ENCODE measurements around the gene SPART.
"Not testable (repeated sequence)": the region's sequence is repeated elsewhere in the genome, so short reads cannot be mapped to it uniquely, and the experiment has no call there.

The SPART gene

DNA sequence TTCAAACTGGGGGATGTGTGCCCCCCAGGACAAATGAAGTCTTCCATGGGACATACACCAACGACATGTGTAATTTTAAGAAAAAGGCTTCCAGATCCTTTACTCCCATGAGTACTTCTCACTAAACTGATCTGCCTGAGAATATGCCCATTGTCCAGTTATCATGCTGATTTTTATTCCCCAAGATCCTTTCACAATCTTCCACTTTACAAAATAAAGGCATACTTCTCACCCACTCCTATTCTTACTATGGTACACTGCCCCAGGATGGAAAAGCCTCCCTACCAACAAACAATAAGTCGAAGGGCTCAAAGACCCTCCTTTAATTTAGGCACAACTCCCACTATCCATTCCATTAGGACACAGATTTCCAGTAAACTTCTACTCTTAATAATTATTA, 3.5 kb downstream of the SPART start:
- Histone ChIP-seq H3K27ac (no peak overlapping the region), H3K36me3 (no peaks in the 10 kb centered on the region), H3K4me3 (ENCODE audit: low read depth, low read length) (no peak overlapping the region), H3K9me3 (ENCODE audit: severe bottlenecking) (peaks cover 6% of the 10 kb centered on the region), H3K27me3 (ENCODE audit: insufficient read depth, low read depth, severe bottlenecking) (no peaks in the 10 kb centered on the region)
- no peak for DNase-seq
- TF ChIP-seq, protein P1, sequence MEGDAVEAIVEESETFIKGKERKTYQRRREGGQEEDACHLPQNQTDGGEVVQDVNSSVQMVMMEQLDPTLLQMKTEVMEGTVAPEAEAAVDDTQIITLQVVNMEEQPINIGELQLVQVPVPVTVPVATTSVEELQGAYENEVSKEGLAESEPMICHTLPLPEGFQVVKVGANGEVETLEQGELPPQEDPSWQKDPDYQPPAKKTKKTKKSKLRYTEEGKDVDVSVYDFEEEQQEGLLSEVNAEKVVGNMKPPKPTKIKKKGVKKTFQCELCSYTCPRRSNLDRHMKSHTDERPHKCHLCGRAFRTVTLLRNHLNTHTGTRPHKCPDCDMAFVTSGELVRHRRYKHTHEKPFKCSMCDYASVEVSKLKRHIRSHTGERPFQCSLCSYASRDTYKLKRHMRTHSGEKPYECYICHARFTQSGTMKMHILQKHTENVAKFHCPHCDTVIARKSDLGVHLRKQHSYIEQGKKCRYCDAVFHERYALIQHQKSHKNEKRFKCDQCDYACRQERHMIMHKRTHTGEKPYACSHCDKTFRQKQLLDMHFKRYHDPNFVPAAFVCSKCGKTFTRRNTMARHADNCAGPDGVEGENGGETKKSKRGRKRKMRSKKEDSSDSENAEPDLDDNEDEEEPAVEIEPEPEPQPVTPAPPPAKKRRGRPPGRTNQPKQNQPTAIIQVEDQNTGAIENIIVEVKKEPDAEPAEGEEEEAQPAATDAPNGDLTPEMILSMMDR (IDR thresholded peaks at IDR 0.05; ENCODE audit: low read depth, low read length): no peak

DNA sequence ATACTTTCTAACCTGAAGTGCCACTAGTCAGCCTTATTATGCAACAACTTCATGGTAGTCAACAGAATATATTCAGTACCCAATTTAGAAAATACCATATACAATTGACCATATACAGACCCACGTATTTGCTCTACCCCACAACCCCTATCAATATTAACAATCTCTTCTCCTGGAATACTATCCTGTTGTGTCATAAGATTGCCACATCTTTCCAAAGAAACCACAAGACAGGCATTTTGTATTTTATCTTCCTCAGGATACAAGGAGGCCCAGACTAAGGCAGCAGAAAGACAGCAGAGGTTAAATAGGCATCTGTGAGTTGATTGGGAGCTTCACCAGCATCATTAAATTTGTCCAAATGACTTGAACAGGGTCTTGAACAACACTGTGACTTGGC, 4.5 kb downstream of the SPART start:
- Histone ChIP-seq H3K9me3 (ENCODE audit: severe bottlenecking) (peaks cover 6% of the 10 kb centered on the region), H3K4me3 (ENCODE audit: low read depth, low read length) (no peak overlapping the region), H3K27me3 (ENCODE audit: insufficient read depth, low read depth, severe bottlenecking) (no peaks in the 10 kb centered on the region), H3K36me3 (no peaks in the 10 kb centered on the region), H3K27ac (no peak overlapping the region)
- DNase-seq: no peak
- TF ChIP-seq, protein P1 (IDR thresholded peaks at IDR 0.05; ENCODE audit: low read depth, low read length): no peak

DNA sequence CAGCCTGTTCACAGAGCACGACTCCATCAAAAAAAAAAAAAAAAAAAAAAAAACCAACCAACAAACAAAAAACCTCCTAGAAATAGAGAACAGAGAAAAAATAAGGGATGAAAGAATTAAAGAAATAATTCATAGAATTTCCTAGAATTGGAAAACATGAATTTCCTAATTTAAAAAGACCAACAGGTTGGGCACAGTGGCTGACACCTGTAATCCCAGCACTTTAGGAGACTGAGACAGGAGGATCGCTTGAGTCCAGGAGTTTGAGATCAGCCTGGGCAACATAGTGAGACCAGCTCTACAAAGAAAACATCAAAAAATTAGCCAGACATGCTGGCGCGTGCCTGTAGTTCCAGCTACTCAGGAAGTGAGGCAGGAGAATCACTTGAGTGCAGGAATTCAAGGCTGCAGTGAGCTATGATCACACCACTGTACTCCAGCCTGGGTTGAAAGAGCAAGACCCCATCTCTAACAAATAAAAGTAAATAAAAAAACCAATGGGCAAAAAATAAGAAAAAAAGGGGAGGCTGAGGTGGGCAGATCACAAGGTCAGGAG, 6.5 kb downstream of the SPART start:
- no peaks in the 10 kb centered on the region for H3K36me3 ChIP-seq

DNA sequence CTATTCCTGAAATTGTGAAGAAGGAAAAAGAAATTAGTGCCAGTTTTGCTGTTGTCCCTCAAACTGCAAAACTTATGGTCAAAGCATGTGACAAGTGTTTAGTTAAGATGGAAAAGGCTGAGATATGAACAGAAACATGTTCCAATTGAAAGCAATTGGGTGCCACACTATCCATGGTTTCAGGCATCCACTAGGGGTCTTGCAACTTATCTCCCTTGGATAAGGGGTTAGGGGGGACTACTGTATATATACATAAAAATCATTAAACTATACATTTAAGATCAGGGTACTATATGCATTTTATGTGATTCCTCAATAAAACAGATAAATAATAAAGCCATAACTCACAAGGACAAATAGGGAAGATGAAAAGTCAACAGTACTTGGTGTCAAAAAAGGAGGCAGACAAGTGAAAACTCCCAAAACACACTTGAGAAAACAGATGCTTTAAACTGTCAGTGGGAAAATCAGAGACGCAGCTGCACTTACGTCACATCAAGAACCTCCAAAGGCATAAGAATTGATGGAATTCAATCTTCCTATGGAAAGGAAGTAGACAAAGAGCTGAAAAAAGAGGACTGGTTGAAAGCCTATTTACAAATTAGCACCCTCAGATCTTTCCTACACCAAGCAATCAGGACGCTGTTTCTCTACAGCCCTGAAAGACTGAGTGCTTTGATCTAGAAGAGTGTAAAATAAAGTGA, 8.1 kb downstream of the SPART start:
- no peak overlapping the region for H3K4me3 ChIP-seq (ENCODE audit: low read depth, low read length)
- H3K36me3 ChIP-seq: no peaks in the 10 kb centered on the region
- no peaks in the 10 kb centered on the region for H3K9me3 ChIP-seq (ENCODE audit: severe bottlenecking)
- no peaks in the 10 kb centered on the region for H3K27me3 ChIP-seq (ENCODE audit: insufficient read depth, low read depth, severe bottlenecking)
- TF ChIP-seq, protein P1 (IDR thresholded peaks at IDR 0.05; ENCODE audit: low read depth, low read length): no peak
- no peak for DNase-seq
- no peak overlapping the region for H3K27ac ChIP-seq

More for the DNA sequence above, 6.5 kb downstream of the SPART start:
- DNase-seq: no peak
- H3K9me3 ChIP-seq (ENCODE audit: severe bottlenecking): no peaks in the 10 kb centered on the region
- H3K27me3 ChIP-seq (ENCODE audit: insufficient read depth, low read depth, severe bottlenecking): no peaks in the 10 kb centered on the region
- no peak overlapping the region for H3K4me3 ChIP-seq (ENCODE audit: low read depth, low read length)
- H3K27ac ChIP-seq: no peak overlapping the region
- TF ChIP-seq, protein P1 (IDR thresholded peaks at IDR 0.05; ENCODE audit: low read depth, low read length): no peak

DNA sequence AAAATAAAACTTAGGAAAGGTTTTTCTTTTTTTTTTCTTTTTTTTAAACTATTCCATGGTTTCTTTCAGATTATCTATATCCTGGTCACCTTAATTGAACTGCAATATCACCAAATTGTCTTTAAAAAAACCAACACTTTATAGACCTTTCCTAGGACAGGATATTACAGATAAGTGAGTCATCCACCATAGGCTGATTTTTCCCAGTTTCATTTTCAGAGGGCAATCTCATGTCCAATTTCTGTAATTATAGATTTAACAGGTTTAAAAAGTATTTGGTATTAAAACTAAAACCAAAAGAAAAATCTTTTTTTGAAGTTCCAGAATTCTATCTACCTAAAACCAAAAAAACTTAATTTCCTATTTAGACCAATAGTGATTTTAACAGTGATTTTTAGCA, 13.2 kb downstream of the SPART start:
- DNase-seq: no peak
- TF ChIP-seq, protein P1 (IDR thresholded peaks at IDR 0.05; ENCODE audit: low read depth, low read length): no peak
- no peak overlapping the region for H3K27ac ChIP-seq

DNA sequence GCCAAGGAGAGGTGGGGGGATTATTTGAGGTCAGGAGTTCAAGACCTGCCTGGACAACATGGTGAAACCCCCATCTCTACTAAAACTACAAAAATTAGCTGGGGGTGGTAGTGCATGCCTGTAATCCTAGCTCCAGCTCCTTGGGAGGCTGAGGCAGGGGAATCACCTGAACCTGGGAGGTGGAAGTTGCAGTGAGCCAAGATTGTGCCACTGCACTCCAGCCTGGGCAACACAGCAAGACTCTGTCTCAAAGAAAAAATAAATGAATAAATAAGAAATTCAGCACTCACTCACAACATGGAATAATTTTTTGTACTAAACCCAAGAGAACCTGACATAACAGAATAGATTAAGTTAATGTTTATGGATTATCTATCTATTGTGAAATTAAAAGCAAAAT, 13.9 kb downstream of the SPART start:
- H3K9me3 ChIP-seq (ENCODE audit: severe bottlenecking); DNase-seq; H3K36me3 ChIP-seq; H3K27me3 ChIP-seq (ENCODE audit: insufficient read depth, low read depth, severe bottlenecking); H3K4me3 ChIP-seq (ENCODE audit: low read depth, low read length); H3K27ac ChIP-seq: not testable (repeated sequence)

More for the DNA sequence above, 13.2 kb downstream of the SPART start:
- Histone ChIP-seq H3K9me3 (ENCODE audit: severe bottlenecking) (no peaks in the 10 kb centered on the region), H3K36me3 (no peaks in the 10 kb centered on the region), H3K4me3 (ENCODE audit: low read depth, low read length) (no peak overlapping the region), H3K27me3 (ENCODE audit: insufficient read depth, low read depth, severe bottlenecking) (no peaks in the 10 kb centered on the region)
